PC-9 (cell line): Measurements from ENCODE around the gene STC2. TPM values are rescaled to one million over a fixed set of nuclear protein-coding genes. Genes with fewer than 3 reads are reported as not detected.

Experiments used
- BruUV-seq: library from RNA; stranded (reverse); fragments of 400-500 nt; replicated peaks from 2 replicates; lab custom pipeline; 2021; lab: Mats Ljungman, UMichigan
- CTCF ChIA-PET: fragments of 300-600 bp; sonication (Branson Sonifier 250); formaldehyde crosslinking; loops from one replicate; lab custom pipeline; 2022; ENCODE audit warnings: antibody characterized with exemption; lab: Charles Lee
- POLR2A ChIA-PET: fragments of 300-600 bp; sonication (Branson Sonifier 250); formaldehyde crosslinking; loops from one replicate; lab custom pipeline; 2022; ENCODE audit warnings: antibody characterized with exemption; ENCODE audit not compliant: unreplicated experiment; lab: Charles Lee
- DNase-seq, 2 experiments: peaks; one replicate each; pipeline versions ENCODE4 v3.0.0 to v3.0.0-alpha.2; 2015 to 2022; ENCODE audit warnings: mixed read lengths in 1 of 2
- H2AFZ ChIP-seq: fragments of 200-600 bp; sonication (generic); 2 replicates; pipeline ENCODE4 v1.8.1; 2017; ENCODE audit warnings: antibody characterized with exemption
- H3F3A ChIP-seq: fragments of 200-600 bp; sonication (generic); 2 replicates; pipeline ENCODE4 v1.8.1; 2017; ENCODE audit warnings: antibody characterized with exemption, mild to moderate bottlenecking, low read depth; ENCODE audit not compliant: insufficient read depth
- H3K27ac ChIP-seq: fragments of 200-600 bp; sonication (generic); 2 replicates; pipeline ENCODE4 v1.6.1; 2016; ENCODE audit warnings: mixed run types
- H3K27me3 ChIP-seq: fragments of 200-600 bp; sonication (generic); 2 replicates; pipeline ENCODE4 v1.6.1; 2016; ENCODE audit warnings: low read depth, mixed run types; ENCODE audit not compliant: insufficient read depth
- H3K36me3 ChIP-seq: fragments of 200-600 bp; sonication (generic); 2 replicates; pipeline ENCODE4 v1.6.1; 2016; ENCODE audit warnings: low read depth, mixed run types
- H3K4me1 ChIP-seq: fragments of 200-600 bp; sonication (generic); replicated peaks from 2 replicates; pipeline ENCODE4 v1.6.1; 2016; ENCODE audit warnings: mixed run types; ENCODE audit not compliant: insufficient read depth
- H3K4me2 ChIP-seq: fragments of 200-600 bp; sonication (generic); 2 replicates; pipeline ENCODE4 v1.6.1; 2017; ENCODE audit warnings: mixed run types
- H3K4me3 ChIP-seq: fragments of 200-600 bp; sonication (generic); 2 replicates; pipeline ENCODE4 v1.6.1; 2016; ENCODE audit warnings: mixed run types
- H3K79me2 ChIP-seq: fragments of 200-600 bp; sonication (generic); 2 replicates; pipeline ENCODE4 v1.6.1; 2017; ENCODE audit warnings: low read depth, mixed run types
- H3K9me2 ChIP-seq: fragments of 200-600 bp; sonication (generic); 2 replicates; pipeline ENCODE4 v1.8.1; 2017; ENCODE audit warnings: mild to moderate bottlenecking; ENCODE audit not compliant: insufficient read depth
- H3K9me3 ChIP-seq: fragments of 200-600 bp; sonication (generic); 2 replicates; pipeline ENCODE4 v1.8.1; 2016; ENCODE audit warnings: low read depth; ENCODE audit not compliant: insufficient read depth
- H4K20me1 ChIP-seq: fragments of 200-600 bp; sonication (generic); 2 replicates; pipeline ENCODE4 v1.8.1; 2017; ENCODE audit not compliant: insufficient read depth
- CTCF ChIP-seq: fragments of 200-600 bp; sonication (generic); conservative IDR thresholded peaks from 2 replicates; pipeline ENCODE4 v1.6.1; 2017; ENCODE audit warnings: mixed run types, antibody characterized with exemption, mild to moderate bottlenecking, moderate library complexity
- EZH2 ChIP-seq: fragments of 200-600 bp; sonication (generic); IDR thresholded peaks from 2 replicates; pipeline ENCODE4 v1.8.0; 2017; ENCODE audit warnings: antibody characterized with exemption, low read depth
- intact Hi-C: fragments of 100-400 bp; cut with micrococcal nuclease; formaldehyde crosslinking; loops from one replicate; pipeline ENCODE4 v1.10.0; 2022; ENCODE audit not compliant: unreplicated experiment
- total RNA-seq: library from RNA; stranded (reverse); gene quantifications from 2 replicates; pipeline ENCODE4 v1.2.3, GENCODE V29; 2021

STC2 gene
- total RNA-seq, 1 experiment from 2014 or later, result 63.5 TPM

- no peak overlapping the region for H3K27ac ChIP-seq
- 0 out of 2 replicates have a peak, but pooled peaks cover 10% of the 10 kb centered on the region for H3K4me1 ChIP-seq
- H3K4me3 ChIP-seq, result no peak overlapping the region
- H3F3A ChIP-seq, result peaks cover 37% of the 10 kb centered on the region
- no peaks in the 10 kb centered on the region for H3K27me3 ChIP-seq
- intact Hi-C loops, result no loop called here
- ChIA-PET POLR2A (no interaction called here), CTCF (interaction anchor here (0.6 kb wide), 2 partner anchors 17 to 614 kb away, joined by 3 read pairs; no protein-coding TSS in a partner anchor)
- peaks cover 7% of the 10 kb centered on the region; the same call in 1 of the 2 replicates for H3K9me3 ChIP-seq
- H2AFZ ChIP-seq, result no peak overlapping the region
- no peak overlapping the region for H3K4me2 ChIP-seq
- BruUV-seq, result no TSS peak
- no peaks in the 10 kb centered on the region for H3K36me3 ChIP-seq
- H4K20me1 ChIP-seq, result no peaks in the 10 kb centered on the region
- no peaks in the 10 kb centered on the region for H3K9me2 ChIP-seq
- peak in 1 of 2 experiments; percentile 18 for DNase-seq
- H3K79me2 ChIP-seq, result no peaks in the 10 kb centered on the region
- no peak for TF ChIP-seq CTCF
- no peak for TF ChIP-seq EZH2
Measured at GRCh38 chr5:173310861-173311785, 17.1 kb downstream of the STC2 start.

GRCh38 chr5:173310218-173310769, 17.9 kb downstream of the STC2 start:
- no peak overlapping the region for H3K4me2 ChIP-seq
- no peak overlapping the region for H3K4me3 ChIP-seq
- ChIA-PET POLR2A (no interaction called here), CTCF (interaction anchor here (0.6 kb wide), 1 partner anchor 16 kb away, joined by 3 read pairs; no protein-coding TSS in a partner anchor)
- peaks cover 7% of the 10 kb centered on the region; the same call in 1 of the 2 replicates for H3K9me3 ChIP-seq
- H3K79me2 ChIP-seq, result no peaks in the 10 kb centered on the region
- H3K36me3 ChIP-seq, result no peaks in the 10 kb centered on the region
- BruUV-seq, result no TSS peak
- H3K27ac ChIP-seq, result no peak overlapping the region
- no peaks in the 10 kb centered on the region for H3K9me2 ChIP-seq
- no peak for TF ChIP-seq CTCF
- no peak for TF ChIP-seq EZH2
- H3K4me1 ChIP-seq, result 0 out of 2 replicates have a peak, but pooled peaks cover 11% of the 10 kb centered on the region
- H4K20me1 ChIP-seq, result no peaks in the 10 kb centered on the region
- DNase-seq, result no peak
- peaks cover 29% of the 10 kb centered on the region for H3F3A ChIP-seq
- no peaks in the 10 kb centered on the region for H3K27me3 ChIP-seq
- intact Hi-C loops, result no loop called here
- no peak overlapping the region for H2AFZ ChIP-seq

- H3K4me2 ChIP-seq, result no peak overlapping the region
- intact Hi-C loops, result no loop called here
- no peaks in the 10 kb centered on the region for H4K20me1 ChIP-seq
- no peak for TF ChIP-seq CTCF
- no peak for TF ChIP-seq EZH2
- peaks cover 7% of the 10 kb centered on the region; the same call in 1 of the 2 replicates for H3K9me3 ChIP-seq
- H3K27ac ChIP-seq, result no peak overlapping the region
- H3K79me2 ChIP-seq, result no peaks in the 10 kb centered on the region
- peaks cover 17% of the 10 kb centered on the region for H3K4me1 ChIP-seq
- H3K9me2 ChIP-seq, result no peaks in the 10 kb centered on the region
- H3K4me3 ChIP-seq, result no peak overlapping the region
- no peaks in the 10 kb centered on the region for H3K36me3 ChIP-seq
- no peak overlapping the region for H2AFZ ChIP-seq
- DNase-seq, result no peak
- CTCF ChIA-PET, result no interaction called here
- BruUV-seq, result no TSS peak
- POLR2A ChIA-PET, result no interaction called here
- no peaks in the 10 kb centered on the region for H3K27me3 ChIP-seq
- H3F3A ChIP-seq, result peaks cover 23% of the 10 kb centered on the region
Measured at GRCh38 chr5:173309731-173310130, 18.5 kb downstream of the STC2 start.
